Activated CD8-positive, alpha-beta memory T cell treated with anti-CD3 and anti-CD28 coated beads, Interleukin-2, amount 50 U/mL, for 24 hours (primary cell): ENCODE results near the gene TNK2.
A peak's percentile ranks its signal among the peaks of the same experiment; 100 is the strongest.
"Not testable (repeated sequence)": the region's sequence is repeated elsewhere in the genome, so short reads cannot be mapped to it uniquely, and the experiment has no call there.

Experiments
- DNase-seq: peaks from one replicate; pipeline ENCODE4 v3.0.0-alpha.2; 2020; ENCODE audit errors: extremely low read depth

Gene TNK2

GRCh38 chr3:195916991-195917390, 8.6 kb upstream of the TNK2 start:
- no peak for DNase-seq

DNA sequence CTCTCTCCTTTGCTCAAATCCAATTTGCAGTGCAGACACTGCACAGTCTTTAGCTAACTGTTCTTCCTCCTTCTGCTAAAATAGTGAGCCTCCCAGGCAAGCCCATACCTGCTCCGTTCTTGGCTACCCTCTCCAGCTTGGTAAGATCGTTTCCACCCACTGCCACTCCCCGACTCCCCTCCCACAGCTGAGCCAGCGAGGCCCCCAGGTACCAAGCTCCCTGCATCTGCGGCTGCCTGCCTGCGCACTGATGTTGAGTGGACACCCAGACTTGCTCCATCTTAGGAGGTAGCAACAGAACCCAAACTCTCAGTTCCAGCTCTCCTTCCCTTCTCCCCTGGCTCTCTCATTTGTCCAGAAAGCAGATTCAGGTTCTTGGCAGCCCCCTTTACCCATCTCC, 7.9 kb upstream of the TNK2 start:
- no peak for DNase-seq

DNA sequence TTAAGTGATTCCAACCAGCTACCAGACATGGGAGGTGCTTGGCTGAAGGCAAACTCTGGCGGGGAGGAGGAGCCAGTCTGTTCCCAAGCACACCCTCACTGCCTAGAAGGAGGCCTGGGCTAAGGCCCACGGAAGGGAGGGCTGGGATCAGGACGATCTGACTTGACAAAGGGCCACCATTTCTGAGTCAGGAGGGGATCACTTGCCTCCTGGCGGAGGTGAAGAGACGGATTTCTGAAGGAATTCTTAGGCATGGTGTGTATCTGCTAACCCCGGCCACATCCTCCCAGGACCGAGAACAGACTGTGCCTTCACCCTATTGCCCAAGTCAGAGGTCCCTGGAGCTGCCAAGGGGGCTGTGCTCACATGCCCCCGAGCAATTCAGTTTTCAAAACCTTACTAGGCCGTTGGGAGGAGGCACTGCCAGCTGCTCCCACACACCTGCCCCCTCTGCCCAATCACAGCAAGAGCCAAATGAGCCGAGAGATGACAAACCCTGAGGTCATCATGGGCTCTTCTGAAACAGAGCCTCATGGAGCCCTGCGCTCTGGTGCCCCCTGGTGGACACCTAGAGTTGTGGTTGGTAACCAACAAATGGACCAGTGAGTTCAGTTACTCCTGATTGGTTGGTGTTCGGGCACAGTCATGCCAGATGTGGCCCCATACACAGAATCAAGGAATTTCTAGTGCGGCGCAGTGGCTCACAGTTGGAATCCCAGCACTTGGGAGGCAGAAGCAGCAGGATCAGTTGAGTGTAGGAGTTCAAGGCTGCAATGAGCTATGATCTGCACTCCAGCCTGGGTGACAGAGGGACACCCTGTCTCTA, 6.5 kb upstream of the TNK2 start:
- DNase-seq, result peak; percentile 91

- DNase-seq, result not testable (repeated sequence)
Observed at GRCh38 chr3:195914146-195914545, 5.8 kb upstream of the TNK2 start.

- no peak for DNase-seq
Observed at GRCh38 chr3:195913382-195913781, 5.0 kb upstream of the TNK2 start.

DNA sequence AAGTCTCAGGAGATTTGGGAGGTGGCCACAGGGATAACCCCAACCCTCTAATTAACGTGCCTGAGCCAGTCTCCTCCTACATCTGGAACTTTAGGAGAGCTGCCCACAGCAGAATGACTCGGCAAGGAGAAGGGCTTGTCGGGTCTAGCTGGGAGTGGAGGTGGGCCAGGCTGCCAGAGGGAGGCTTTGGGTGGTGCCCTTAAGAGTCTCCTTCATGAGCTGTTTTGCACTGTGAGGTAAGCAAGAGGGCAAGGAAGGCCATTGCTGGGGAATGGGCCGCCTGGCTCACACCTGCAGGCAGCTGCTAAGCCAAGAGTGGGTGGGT, 3.6 kb upstream of the TNK2 start:
- no peak for DNase-seq

DNA sequence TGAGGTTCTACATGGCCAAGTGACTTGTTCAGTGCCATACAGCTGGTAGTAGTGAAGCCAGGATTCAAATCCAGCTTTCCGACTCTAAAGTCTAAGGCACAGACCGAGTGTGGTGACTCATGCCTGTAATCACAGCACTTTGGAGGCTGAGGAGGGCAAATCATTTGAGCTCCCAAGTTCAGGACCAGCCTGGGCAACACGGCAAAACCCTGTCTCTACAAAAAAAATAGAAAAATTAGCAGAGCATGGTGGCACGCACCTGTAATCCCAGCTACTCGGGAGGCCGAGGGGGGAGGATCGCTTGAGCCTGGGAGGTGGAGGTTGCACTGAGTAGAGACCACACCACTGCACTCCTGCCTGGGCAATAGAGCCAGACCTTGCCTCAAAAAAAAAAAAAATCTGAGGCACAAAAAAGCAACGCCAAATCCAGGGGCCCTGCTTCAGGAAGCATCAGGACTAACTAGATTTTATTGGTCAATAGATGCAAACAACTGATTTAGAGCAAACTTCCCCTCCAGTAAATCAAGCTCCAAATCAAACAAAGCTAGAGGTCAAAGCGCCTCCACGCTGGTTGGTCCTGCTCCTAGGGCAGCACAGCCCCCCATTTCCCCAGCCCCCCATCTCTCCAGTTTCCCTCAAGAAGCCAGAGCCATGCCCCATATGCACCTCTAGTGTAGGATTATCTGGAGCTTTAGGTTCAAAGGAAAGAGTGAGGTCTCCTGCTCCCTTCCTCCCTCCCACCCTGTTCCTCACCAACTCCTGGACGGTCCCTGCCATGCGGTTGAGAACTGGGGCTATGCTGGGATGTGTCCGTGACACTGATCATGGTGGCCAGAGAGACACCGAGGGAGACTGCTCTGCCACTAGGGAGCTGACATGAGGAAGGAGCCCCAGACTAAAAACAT, 2.9 kb upstream of the TNK2 start:
- no peak for DNase-seq

DNA sequence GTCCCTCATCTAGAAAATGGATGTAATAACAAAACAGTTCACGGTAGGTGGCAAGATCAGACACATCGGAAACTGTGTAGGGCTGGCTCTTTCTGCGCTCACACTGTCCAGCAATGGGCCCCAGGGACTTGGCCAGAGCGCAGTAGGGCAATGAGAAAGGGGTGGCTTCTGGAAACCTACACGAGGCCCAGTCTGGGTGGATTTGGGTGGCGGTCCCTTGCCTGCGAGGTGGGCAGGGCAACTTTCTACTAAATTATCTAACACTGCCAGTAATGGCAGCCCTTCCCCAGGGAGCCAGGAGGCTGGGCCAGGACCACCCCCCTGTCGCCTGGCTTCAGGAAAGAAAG, 2.1 kb upstream of the TNK2 start:
- DNase-seq, result no peak

- DNase-seq, result no peak
Observed at GRCh38 chr3:195909644-195910498, 1.5 kb upstream of the TNK2 start.

- no peak for DNase-seq
Observed at GRCh38 chr3:195908694-195909581, 587 bp upstream of the TNK2 start.

DNA sequence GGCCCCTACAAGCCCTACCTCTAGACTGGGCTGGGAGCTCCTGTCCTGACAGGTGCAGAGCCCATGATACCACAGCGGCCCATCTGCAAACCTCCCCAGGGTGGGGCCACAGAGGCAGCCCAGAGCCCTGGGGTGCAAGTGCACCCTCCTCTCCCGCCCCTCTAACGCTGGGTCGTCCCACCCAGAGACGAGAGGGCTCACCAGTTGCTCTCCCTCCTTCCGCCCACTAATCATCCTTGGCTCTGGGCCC, 742 bp downstream of the TNK2 start:
- DNase-seq, result no peak

- DNase-seq, result no peak
Observed at GRCh38 chr3:195906865-195907683, 1.3 kb downstream of the TNK2 start.

DNA sequence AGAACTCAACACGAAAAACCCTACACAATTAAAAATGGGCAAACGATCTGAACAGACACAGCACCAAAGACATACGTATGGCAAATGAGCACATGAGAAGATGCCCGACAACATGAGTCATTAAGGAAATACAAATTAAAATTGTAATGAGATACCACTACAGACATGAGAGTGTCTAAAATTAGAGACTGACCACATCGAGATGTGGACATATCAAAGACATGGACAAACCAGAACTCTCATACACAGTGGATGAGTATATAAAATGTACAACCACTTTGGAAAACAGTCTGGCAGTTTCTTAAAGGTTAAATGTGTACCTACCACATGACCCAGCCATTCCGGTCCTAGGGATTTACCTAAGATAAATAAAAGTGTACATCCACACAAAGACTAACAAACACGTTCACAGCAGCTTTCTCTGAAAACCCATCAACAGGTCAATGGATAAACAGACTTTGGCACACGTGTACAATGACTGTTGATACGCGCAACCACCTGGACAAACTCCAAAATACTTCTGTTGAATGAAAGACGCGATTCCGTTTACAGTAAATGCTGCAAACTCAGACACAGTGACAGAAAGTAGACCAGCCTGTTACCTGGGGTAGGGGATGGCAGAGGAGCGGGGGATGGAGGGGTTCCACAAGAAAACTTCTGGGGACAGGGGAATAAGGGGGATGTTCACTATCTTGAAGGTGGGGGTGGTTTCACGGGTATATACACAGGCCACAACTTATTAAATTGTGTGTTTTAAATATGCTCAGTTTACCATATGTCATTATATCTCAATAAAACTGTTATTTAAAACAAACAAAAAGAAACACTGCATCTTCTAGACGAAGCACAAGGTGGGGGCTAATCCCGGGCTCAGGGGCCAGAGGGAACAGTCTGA, 2.1 kb downstream of the TNK2 start:
- no peak for DNase-seq

DNA sequence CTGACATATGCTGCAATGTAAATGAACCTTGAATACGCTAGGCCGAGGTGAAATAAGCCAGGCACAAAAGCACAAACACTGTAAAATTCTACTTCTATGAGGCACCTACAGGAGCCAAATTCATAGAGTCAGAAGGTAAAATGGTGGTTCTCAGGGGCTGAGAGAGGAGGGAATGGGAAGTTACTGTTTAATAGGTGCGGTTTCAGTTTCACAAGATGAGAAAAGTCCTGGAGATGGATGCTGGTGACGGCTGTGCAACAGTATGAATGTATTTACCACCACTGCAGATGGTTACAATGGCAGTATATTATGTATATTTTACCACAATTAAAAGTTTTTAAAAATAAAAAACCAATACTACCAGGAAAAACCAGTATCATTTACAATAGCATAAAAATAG, 4.0 kb downstream of the TNK2 start:
- DNase-seq, result no peak

DNA sequence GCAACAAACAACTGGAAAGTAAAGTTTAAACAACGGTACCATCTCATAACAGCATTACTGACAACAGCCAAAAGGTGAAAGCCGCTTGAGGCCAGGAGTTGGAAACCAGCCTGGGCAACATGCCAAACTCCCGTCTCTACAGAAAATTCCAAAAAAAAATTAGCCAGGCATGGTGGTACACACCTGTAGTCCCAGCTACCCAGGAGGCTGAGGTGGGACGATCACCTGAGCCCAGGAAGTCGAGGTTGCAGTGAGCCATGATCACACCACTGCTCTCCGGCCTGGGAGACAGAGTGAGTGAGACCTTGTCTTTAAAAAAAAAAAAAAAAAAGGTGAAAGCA, 4.4 kb downstream of the TNK2 start:
- no peak for DNase-seq

- not testable (repeated sequence) for DNase-seq
Observed at GRCh38 chr3:195902634-195903033, 5.7 kb downstream of the TNK2 start.

- DNase-seq, result not testable (repeated sequence)
Observed at GRCh38 chr3:195901836-195902585, 6.3 kb downstream of the TNK2 start.

- DNase-seq, result no peak
Observed at GRCh38 chr3:195900436-195901355, 7.7 kb downstream of the TNK2 start.
